Upper lobe of left lung (tissue), 6 donors: Measurements from ENCODE around the gene LGMN. TPM values are rescaled to one million over a fixed set of nuclear protein-coding genes. Genes with fewer than 3 reads are reported as not detected.

Experiments
- ATAC-seq, 2 donors: fragments of 200-7000 bp; cut with Tn5 transposase; one replicate each; pipeline ENCODE4 v1.9.1; 2022; ENCODE audit warnings: mild to moderate bottlenecking in 2 of 2, moderate library complexity in 2 of 2; ENCODE audit not compliant: low FRiP score in 2 of 2
- DNase-seq, 2 donors: peaks; one replicate each; pipeline ENCODE4 v3.0.0-alpha.2; 2019 to 2020
- H3K27ac ChIP-seq, 4 donors: fragments of 200-600 bp; sonication (generic); one replicate each; pipeline ENCODE4 v1.5.1; 2016 to 2019
- H3K27me3 ChIP-seq, 4 donors: fragments of 200-600 bp; sonication (generic); one replicate each; pipeline ENCODE4 v1.5.1; 2017 to 2019
- H3K36me3 ChIP-seq, 4 donors: fragments of 200-600 bp; sonication (generic); one replicate each; pipeline ENCODE4 v1.5.1; 2016 to 2019
- H3K4me1 ChIP-seq, 4 donors: fragments of 200-600 bp; sonication (generic); one replicate each; pipeline ENCODE4 v1.5.1; 2018 to 2019
- H3K4me3 ChIP-seq, 4 donors: fragments of 200-600 bp; sonication (generic); one replicate each; pipeline ENCODE4 v1.5.1; 2017 to 2019; ENCODE audit warnings: mild to moderate bottlenecking in 2 of 4, moderate library complexity in 1 of 4
- H3K9me3 ChIP-seq, 4 donors: fragments of 200-600 bp; sonication (generic); one replicate each; pipeline ENCODE4 v1.5.1; 2018 to 2019
- CTCF ChIP-seq, 6 experiments: fragments of 450-650 bp in 4 of 6; fragments of 200-600 bp in 2 of 6; sonication (generic) in 2 of 6; IDR thresholded peaks; one replicate each; pipeline ENCODE4 v1.5.1; 2016 to 2019; ENCODE audit warnings: antibody characterized with exemption in 6 of 6
- EP300 ChIP-seq, 4 donors: sonication (generic); formaldehyde crosslinking; IDR thresholded peaks; one replicate each; pipeline ENCODE4 v1.5.1; 2017; ENCODE audit warnings: antibody characterized with exemption in 4 of 4, control low read depth in 2 of 4
- POLR2A ChIP-seq, 4 donors: fragments of 450-650 bp; IDR thresholded peaks; one replicate each; pipeline ENCODE4 v1.5.1; 2016 to 2017; ENCODE audit warnings: antibody characterized with exemption in 4 of 4, mild to moderate bottlenecking in 2 of 4
- POLR2AphosphoS5 ChIP-seq, 2 donors: sonication (generic); formaldehyde crosslinking; IDR thresholded peaks; one replicate each; pipeline ENCODE4 v1.5.1; 2017; ENCODE audit warnings: antibody characterized with exemption in 2 of 2
- WGBS, 2 donors: methylation state at CpG; one replicate each; pipeline ENCODE4 v1.1.5; 2017 to 2018; 5-methylcytosine and 5-hydroxymethylcytosine counted together
- total RNA-seq, 6 donors: library from RNA; depleted of rRNA in 4 of 6; stranded (reverse); fragments of >200 nt in 4 of 6; gene quantifications; one replicate each; pipeline versions ENCODE4 v1.1.0 to v1.2.1, GENCODE V29; 2016 to 2021
- donor health status: DM: no; HTN: no; CAD: no; lungs with moderate emphysema.
- donor health status: DM: no; HTN: yes; CAD: no; lungs with severe emphysema.

Gene LGMN
- total RNA-seq, 6 donors from 2014 or later = 53.4 to 222 (median 123) TPM

- 78 to 80% methylated on average over 12 of the region's 12 CpGs for WGBS, 2 donors
- peaks cover 5 to 16% (median 10%) of the 10 kb centered on the region in 4 donors for H3K4me1 ChIP-seq
- TF ChIP-seq POLR2A (IDR thresholded peaks at IDR 0.05) (no peak), POLR2AphosphoS5 (IDR thresholded peaks at IDR 0.05) (no peak), EP300 (IDR thresholded peaks at IDR 0.05) (no peak), CTCF (IDR thresholded peaks at IDR 0.05) (no peak)
- H3K27ac ChIP-seq = peak overlapping the region in 3 of 4 donors; percentile 35 to 60 (median 57)
- ATAC-seq (no peak), DNase-seq (no peak)
- no peaks in the 10 kb centered on the region for H3K9me3 ChIP-seq
- no peaks in the 10 kb centered on the region for H3K27me3 ChIP-seq
- no peaks in the 10 kb centered on the region for H3K36me3 ChIP-seq
- peak overlapping the region in 3 of 4 donors; percentile 16 to 23 (median 21) for H3K4me3 ChIP-seq
Observed at GRCh38 chr14:92759679-92760523, 11.5 kb upstream of the LGMN start.

- no peak for TF ChIP-seq EP300 (IDR thresholded peaks at IDR 0.05)
- TF ChIP-seq POLR2AphosphoS5 (IDR thresholded peaks at IDR 0.05) = no peak
- no peak for TF ChIP-seq POLR2A (IDR thresholded peaks at IDR 0.05)
- TF ChIP-seq CTCF (IDR thresholded peaks at IDR 0.05) = no peak
- ATAC-seq = peak in 1 of 2 donors; percentile 35
Observed at GRCh38 chr14:92759300-92759678, 10.9 kb upstream of the LGMN start.

GRCh38 chr14:92756446-92756845 lies 8.0 kb upstream of the LGMN start:
- H3K4me1 ChIP-seq = peaks cover 5 to 16% (median 6%) of the 10 kb centered on the region in 4 donors
- H3K9me3 ChIP-seq = no peaks in the 10 kb centered on the region
- peak overlapping the region in 1 of 4 donors; percentile 21 for H3K27ac ChIP-seq
- no peak overlapping the region for H3K4me3 ChIP-seq
- DNase-seq (peak in 1 of 2 donors; percentile 49), ATAC-seq (no peak)
- no peaks in the 10 kb centered on the region for H3K36me3 ChIP-seq
- WGBS, 2 donors = 81 to 87% methylated on average over 4 of the region's 4 CpGs
- no peaks in the 10 kb centered on the region for H3K27me3 ChIP-seq
- TF ChIP-seq EP300 (IDR thresholded peaks at IDR 0.05) (no peak), POLR2AphosphoS5 (IDR thresholded peaks at IDR 0.05) (no peak), CTCF (IDR thresholded peaks at IDR 0.05) (no peak), POLR2A (IDR thresholded peaks at IDR 0.05) (no peak)

More at GRCh38 chr14:92759300-92759678, 10.9 kb upstream of the LGMN start:
- Histone ChIP-seq H3K27me3 (no peaks in the 10 kb centered on the region), H3K4me3 (no peak overlapping the region), H3K27ac (no peak overlapping the region), H3K4me1 (peaks cover 5 to 16% (median 10%) of the 10 kb centered on the region in 4 donors), H3K9me3 (no peaks in the 10 kb centered on the region), H3K36me3 (no peaks in the 10 kb centered on the region)
- peak in 1 of 2 donors; percentile 50 for DNase-seq
- WGBS, 2 donors = 70 to 73% methylated on average over 4 of the region's 4 CpGs

- H3K4me1 ChIP-seq = peaks cover 5 to 19% (median 10%) of the 10 kb centered on the region in 4 donors
- DNase-seq = no peak
- H3K4me3 ChIP-seq = no peak overlapping the region
- no peaks in the 10 kb centered on the region for H3K9me3 ChIP-seq
- peak; percentile 76 to 81 for ATAC-seq
- H3K27ac ChIP-seq = peak overlapping the region in 3 of 4 donors; percentile 21 to 52 (median 42)
- no peaks in the 10 kb centered on the region for H3K27me3 ChIP-seq
- 38 to 40% methylated on average over 3 of the region's 3 CpGs for WGBS, 2 donors
- H3K36me3 ChIP-seq = no peaks in the 10 kb centered on the region
- TF ChIP-seq POLR2A (IDR thresholded peaks at IDR 0.05) = no peak
Observed at GRCh38 chr14:92755495-92755894, 7.1 kb upstream of the LGMN start.

- Histone ChIP-seq H3K27ac (peak overlapping the region in 1 of 4 donors; percentile 21), H3K36me3 (no peaks in the 10 kb centered on the region), H3K4me3 (no peak overlapping the region), H3K27me3 (no peaks in the 10 kb centered on the region), H3K4me1 (peaks cover 5 to 18% (median 11%) of the 10 kb centered on the region in 4 donors), H3K9me3 (no peaks in the 10 kb centered on the region)
- ATAC-seq (no peak), DNase-seq (peak in 1 of 2 donors; percentile 43)
- 86 to 94% methylated on average over 1 of the region's 1 CpG for WGBS, 2 donors
- peak in 1 of 4 donors; percentile 28 for TF ChIP-seq EP300 (IDR thresholded peaks at IDR 0.05)
- no peak for TF ChIP-seq POLR2AphosphoS5 (IDR thresholded peaks at IDR 0.05)
Observed at GRCh38 chr14:92754966-92755365, 6.5 kb upstream of the LGMN start.
